ENCODE results near the gene APP.

APP gene

DNA sequence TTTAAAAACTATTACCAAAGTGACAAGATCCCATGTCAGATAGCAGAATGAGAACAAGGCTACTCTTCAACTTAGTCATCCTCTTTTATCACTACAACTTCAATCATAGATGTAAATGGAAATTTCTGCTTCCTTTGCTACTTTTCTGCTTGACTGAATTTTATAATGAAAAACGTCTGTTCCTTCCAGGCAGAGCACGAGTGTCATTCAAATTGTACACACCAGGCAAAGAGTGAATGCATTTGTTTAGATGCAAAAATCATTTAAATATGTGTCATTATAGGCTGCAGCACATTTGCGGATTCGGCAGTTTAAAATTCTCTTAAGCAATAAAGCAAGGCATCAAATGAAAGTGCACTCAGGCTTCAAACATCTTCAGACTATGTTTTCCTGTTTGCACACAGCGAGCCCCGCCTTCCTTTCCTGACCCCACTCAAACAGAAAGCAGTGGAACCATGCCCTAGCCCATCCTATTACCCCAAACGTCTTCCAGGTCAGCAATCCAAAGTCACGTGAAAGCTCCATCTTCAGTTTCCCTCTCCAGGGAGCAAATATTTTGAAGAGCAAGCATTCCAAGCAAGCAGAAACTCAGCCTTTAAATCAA, 99.6 kb downstream of the APP start:
- in situ Hi-C loops (cut with MboI; ENCODE audit: low sequenced_read_pairs): no loop called here

DNA sequence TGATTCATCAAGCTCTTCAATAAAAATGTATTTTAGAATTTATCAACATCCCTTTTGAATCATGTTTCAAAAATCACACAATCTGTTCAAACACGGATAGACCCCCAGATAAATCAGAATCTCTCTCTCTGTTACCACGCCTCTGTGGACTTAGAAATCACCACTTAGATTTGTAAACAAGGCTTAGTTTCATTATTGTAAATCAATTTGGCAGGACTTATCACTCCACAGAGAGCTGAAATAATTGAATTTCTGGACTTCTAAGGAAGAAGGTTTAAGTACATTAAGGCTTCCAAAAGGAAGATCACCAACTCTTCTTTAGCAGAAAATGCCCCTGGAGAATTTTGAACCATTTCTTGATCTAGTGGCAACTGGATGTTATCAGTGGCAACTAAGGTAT, 100.4 kb downstream of the APP start:
- in situ Hi-C loops (cut with MboI; ENCODE audit: low sequenced_read_pairs): no loop called here

GRCh38 chr21:26068776-26069175, 101.8 kb downstream of the APP start:
- in situ Hi-C loops (cut with MboI; ENCODE audit: low sequenced_read_pairs): no loop called here

DNA sequence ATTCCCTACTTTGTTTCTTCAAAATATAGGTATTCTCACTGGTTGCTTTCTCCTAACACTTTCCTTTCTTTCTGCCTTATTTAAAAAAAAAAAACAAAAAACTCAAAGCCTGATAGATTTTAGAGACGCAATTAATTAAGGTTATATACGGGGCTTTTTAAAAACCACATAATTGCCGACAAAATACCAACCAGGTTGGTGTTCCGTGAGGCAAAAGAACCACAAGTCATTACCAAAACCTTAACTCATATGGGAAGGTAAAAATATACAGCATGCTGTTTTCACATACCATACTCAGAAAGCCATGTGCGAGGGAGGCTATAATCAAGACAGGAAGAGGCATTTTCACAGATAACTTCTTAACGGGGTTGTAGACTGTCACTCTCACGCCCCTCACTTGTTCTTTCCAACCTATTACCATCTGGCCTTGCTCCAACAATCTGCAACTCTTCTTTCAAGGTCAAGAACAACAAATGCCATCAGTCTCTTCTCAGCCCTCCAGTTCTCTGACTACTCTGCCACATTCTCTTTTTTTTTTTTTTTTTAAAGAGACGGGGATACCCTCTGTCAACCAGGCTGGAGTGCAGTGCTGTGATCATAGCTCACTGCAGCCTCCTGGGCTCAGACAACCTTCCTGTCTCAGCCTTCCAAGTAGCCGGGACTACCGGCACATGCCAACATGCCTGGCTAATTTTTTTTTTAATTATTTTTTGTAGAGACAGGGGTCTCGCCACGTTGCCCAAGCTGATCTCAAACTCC, 102.6 kb downstream of the APP start:
- in situ Hi-C loops (cut with MboI; ENCODE audit: low sequenced_read_pairs): no loop called here

GRCh38 chr21:26064506-26064905, 106.1 kb downstream of the APP start:
- in situ Hi-C loops (cut with MboI; ENCODE audit: low sequenced_read_pairs): no loop called here

GRCh38 chr21:26061437-26061836, 109.1 kb downstream of the APP start:
- in situ Hi-C loops (cut with MboI; ENCODE audit: low sequenced_read_pairs): no loop called here

DNA sequence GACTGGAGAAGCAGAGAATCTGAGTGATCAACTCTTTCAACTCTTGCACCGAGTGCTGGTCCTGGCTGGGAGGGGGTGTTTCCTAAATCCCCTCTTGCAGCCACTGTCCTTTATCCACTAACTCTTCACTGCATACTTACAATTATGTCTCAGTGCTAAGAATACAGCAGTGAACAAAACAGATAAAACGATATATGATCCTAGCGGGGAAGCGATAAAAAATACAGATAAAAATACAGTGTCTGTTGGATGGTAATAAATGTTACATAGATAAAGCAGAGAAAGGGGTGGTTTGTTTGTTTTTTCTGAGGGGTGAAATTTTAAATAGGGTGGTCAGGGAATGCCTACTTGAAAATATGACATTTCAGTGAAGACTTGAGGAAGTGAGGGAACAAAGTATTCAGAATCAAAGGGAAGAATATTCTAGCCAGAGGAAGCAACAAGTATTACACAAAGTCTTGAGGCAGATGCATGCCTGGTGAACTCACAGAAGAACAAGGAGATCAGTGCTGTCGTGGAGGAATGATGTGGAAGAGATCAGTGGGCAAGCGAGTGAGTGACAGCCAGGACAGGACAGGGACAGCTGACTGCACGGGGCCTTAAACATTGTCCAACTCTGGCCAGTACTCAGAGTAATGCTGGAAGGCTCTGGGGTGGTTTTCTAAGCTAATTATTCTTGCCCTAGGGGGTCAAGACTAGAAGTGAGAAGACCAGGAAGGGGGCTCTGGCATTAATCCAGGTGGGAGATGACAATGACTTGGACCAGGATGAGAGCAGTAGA, 110.0 kb downstream of the APP start:
- in situ Hi-C loops (cut with MboI; ENCODE audit: low sequenced_read_pairs): no loop called here

DNA sequence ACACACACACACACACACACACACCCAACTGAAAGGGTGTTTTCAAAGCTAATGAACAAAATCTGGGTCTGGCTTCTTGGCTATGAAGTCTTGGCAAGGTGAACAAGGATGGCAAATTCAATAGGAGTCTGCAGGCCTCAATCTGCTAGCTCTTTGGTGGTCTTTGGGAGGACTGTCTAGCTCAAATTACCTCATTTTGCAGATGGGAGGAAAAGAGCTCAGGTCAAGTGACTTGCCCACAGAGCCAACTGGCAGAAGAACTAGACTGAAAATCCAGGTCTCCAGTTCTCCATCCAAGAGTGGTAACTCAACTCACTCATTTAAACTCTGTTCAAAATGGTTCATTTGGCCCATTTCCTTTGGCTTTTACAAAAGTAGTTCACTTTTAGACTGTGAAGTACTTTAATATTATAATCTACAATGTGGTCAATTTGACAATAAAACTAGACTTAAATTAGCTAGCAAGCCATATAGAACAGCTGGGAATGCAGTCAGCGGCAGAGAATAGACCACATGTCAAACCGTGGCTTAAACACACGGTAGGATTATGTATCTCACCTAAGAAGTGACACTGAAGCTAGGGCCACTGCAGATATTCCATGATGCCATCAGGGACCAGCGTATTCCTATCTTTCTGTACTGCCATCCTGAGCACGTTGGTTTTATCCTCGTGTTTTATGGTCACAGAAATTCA, 112.9 kb downstream of the APP start:
- in situ Hi-C loops (cut with MboI; ENCODE audit: low sequenced_read_pairs): no loop called here

DNA sequence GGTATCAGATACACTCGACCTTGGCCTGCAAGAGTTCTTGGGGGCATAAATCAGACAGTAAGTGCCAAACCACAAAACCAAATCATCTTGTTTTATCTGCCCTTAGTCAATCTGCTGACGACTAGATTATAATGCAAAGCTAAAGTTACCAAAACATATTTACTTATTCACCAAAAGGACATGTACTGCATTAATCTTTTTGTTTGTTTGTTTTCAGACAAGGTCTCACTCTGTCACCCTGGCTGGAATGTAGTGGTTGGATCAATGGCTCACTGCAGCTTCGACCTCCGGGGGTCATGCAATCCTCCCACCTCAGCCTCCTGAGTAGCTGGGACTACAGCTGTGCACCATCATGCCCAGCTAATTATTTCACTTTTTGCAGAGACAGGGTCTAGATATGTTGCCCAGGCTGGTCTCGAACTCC, 114.7 kb downstream of the APP start:
- in situ Hi-C loops (cut with MboI; ENCODE audit: low sequenced_read_pairs): no loop called here

DNA sequence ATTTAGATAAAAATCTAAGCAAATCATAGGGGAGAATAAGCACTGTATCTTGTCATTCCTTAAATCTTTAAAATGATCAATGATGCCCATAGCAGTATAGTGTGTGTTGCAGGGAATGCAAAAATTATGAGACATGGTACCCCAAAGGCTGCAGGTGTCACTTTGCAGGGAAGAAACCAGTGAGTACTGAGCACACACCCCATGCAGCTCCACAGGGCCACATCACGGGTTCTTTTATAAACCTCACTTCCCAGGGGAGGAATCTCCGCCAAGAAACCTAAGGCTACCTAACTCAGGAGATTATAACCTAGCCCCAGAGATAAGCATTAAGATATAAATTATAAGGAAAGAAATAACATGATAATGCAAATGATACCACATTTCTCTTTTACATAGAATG, 115.6 kb downstream of the APP start:
- in situ Hi-C loops (cut with MboI; ENCODE audit: low sequenced_read_pairs): no loop called here

DNA sequence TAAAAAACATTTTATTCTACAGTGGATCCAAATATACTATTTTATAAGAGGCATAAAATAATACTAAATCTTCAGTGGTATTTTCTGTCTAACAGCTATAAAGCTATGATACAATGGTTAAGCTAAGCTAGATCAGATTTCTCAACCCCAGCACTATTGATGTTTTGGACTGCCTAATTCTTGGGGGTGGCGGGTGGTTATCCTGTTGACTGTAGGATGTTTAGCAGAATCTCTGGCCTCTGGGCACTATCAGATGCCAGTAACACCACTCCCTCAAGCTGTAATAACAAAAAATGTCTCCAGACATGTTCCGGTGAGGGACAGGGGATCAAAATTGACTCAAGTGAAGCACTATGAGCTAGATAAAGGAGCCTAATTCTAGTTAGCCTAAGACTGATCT, 118.5 kb downstream of the APP start:
- in situ Hi-C loops (cut with MboI; ENCODE audit: low sequenced_read_pairs): no loop called here

DNA sequence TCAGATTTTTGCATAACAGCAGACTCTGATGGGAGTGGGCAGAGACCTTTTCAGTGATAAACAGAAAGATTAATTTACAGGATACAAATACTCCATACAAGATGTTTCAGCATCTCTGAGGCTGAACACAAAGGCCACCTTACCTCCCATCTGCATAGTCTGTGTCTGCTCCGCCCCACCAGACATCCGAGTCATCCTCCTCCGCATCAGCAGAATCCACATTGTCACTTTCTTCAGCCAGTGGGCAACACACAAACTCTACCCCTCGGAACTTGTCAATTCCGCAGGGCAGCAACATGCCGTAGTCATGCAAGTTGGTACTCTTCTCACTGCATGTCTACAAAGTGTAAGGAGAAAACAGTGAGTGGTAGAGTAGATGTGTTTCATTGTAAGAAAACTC, 119.7 kb downstream of the APP start:
- in situ Hi-C loops (cut with MboI; ENCODE audit: low sequenced_read_pairs): no loop called here

DNA sequence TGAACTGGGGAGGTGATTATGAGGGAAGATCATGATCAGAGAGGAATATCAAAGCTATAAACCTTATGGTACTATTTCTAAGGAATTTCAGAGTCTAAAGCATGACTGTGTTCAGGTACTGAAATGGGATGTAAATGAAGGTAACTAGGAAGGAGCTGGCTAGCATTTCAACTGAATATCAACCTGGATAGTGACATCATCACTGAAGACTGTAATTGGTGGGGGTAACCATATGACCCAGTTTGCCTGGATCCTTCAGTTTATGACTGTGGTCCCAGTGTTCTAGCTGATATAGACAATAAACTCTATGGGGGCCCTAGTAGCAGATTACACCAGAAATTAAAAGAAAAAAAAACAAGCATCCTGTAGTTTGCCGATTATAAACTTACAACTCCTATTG, 120.8 kb downstream of the APP start:
- in situ Hi-C loops (cut with MboI; ENCODE audit: low sequenced_read_pairs): no loop called here

- in situ Hi-C loops (cut with MboI; ENCODE audit: low sequenced_read_pairs): no loop called here
Measured at GRCh38 chr21:26047279-26047967, 123.1 kb downstream of the APP start.

DNA sequence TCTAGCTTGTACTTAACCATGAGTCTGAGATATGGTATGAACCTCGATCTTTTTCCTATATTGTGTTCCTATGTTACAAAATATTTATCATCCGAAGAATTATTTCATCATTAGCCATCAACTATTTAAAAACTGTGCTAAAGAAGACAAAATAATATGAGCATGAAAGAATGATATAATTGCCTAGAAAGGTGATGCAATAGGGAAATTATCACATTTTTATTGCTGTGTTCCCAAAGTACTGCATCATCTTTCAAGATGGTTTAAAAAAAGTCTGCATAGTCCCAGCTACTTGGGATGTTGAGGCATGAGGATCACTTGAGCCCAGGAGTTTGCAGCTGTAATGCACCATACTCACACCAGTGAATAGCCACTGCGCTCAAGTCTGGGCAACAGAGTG, 126.7 kb downstream of the APP start:
- in situ Hi-C loops (cut with MboI; ENCODE audit: low sequenced_read_pairs): no loop called here

GRCh38 chr21:26042181-26042876, 128.2 kb downstream of the APP start:
- in situ Hi-C loops (cut with MboI; ENCODE audit: low sequenced_read_pairs): no loop called here

- in situ Hi-C loops (cut with MboI; ENCODE audit: low sequenced_read_pairs): no loop called here
Measured at GRCh38 chr21:26041431-26042180, 129.0 kb downstream of the APP start.

GRCh38 chr21:26036916-26037315, 133.7 kb downstream of the APP start:
- in situ Hi-C loops (cut with MboI; ENCODE audit: low sequenced_read_pairs): no loop called here

DNA sequence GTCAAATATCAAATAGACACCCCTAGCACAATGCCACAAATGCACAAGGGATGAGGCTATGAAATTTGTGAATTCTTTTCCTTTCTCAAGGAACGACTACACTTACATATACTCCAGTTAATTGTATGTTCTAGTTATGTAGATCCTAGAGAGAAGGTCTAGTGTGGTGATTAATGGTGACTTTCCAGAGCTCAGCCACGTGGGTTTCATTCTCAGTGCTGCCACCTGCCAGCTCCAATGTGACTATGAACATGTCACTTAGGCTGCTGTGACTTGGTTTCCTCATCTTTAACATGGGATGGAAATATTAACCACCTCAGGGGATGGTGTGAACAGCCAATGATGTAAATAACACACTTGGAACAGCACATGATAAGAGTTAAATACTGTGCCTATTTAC, 138.3 kb downstream of the APP start:
- in situ Hi-C loops (cut with MboI; ENCODE audit: low sequenced_read_pairs): no loop called here

- in situ Hi-C loops (cut with MboI; ENCODE audit: low sequenced_read_pairs): no loop called here
Measured at GRCh38 chr21:26028183-26028582, 142.4 kb downstream of the APP start.

Data from HL-60/S4 treated with retinoic acid at 250 ng/mL for 4 days and 3 days (cell line).